Hepatocyte (in vitro differentiated cells): ENCODE results near the gene OTOR.

Experiments
- EZH2phosphoT487 ChIP-seq: fragments of 200-600 bp; sonication (generic); IDR thresholded peaks from one replicate; pipeline ENCODE4 v1.6.1; 2018; ENCODE audit warnings: antibody characterized with exemption, mild to moderate bottlenecking, low read depth, moderate library complexity; ENCODE audit not compliant: unreplicated experiment, severe bottlenecking
- TF ChIP-seq, protein P1 (sequence below): fragments of 200-600 bp; sonication (generic); IDR thresholded peaks from 2 replicates; pipeline ENCODE4 v1.5.1; 2016; ENCODE audit warnings: antibody characterized with exemption, mild to moderate bottlenecking; ENCODE audit not compliant: poor library complexity

DNA sequence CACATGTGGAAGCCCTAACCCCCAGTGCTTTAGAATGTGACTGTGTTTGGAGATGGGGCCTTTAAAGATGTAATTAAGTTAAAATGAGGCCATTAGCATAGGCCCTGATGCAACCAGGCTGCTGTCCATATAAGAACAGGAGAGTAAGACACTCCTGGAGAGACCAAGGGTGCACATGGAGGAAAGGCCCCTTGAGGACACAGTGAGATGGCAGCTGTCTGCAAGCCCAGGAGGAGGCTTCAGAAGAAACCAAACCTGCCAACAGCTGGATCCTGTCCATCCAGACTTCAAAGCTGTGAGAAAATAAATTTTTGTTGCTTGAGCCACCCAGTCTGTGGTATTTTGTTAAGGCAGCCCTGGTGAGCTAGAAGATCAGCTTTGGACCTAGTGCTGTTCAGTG lies 35.1 kb upstream of the OTOR start:
- TF ChIP-seq, protein P1, sequence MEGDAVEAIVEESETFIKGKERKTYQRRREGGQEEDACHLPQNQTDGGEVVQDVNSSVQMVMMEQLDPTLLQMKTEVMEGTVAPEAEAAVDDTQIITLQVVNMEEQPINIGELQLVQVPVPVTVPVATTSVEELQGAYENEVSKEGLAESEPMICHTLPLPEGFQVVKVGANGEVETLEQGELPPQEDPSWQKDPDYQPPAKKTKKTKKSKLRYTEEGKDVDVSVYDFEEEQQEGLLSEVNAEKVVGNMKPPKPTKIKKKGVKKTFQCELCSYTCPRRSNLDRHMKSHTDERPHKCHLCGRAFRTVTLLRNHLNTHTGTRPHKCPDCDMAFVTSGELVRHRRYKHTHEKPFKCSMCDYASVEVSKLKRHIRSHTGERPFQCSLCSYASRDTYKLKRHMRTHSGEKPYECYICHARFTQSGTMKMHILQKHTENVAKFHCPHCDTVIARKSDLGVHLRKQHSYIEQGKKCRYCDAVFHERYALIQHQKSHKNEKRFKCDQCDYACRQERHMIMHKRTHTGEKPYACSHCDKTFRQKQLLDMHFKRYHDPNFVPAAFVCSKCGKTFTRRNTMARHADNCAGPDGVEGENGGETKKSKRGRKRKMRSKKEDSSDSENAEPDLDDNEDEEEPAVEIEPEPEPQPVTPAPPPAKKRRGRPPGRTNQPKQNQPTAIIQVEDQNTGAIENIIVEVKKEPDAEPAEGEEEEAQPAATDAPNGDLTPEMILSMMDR = no peak
- TF ChIP-seq EZH2phosphoT487 = no peak
